GM19328 (cell line): ENCODE measurements around the gene SUPT16H.

Experiments used
- ATAC-seq: cut with Tn5 transposase; IDR thresholded peaks from one replicate; pipeline ENCODE4 v1.9.1; 2021; ENCODE audit warnings: mild to moderate bottlenecking, moderate library complexity; ENCODE audit not compliant: unreplicated experiment

SUPT16H gene

DNA sequence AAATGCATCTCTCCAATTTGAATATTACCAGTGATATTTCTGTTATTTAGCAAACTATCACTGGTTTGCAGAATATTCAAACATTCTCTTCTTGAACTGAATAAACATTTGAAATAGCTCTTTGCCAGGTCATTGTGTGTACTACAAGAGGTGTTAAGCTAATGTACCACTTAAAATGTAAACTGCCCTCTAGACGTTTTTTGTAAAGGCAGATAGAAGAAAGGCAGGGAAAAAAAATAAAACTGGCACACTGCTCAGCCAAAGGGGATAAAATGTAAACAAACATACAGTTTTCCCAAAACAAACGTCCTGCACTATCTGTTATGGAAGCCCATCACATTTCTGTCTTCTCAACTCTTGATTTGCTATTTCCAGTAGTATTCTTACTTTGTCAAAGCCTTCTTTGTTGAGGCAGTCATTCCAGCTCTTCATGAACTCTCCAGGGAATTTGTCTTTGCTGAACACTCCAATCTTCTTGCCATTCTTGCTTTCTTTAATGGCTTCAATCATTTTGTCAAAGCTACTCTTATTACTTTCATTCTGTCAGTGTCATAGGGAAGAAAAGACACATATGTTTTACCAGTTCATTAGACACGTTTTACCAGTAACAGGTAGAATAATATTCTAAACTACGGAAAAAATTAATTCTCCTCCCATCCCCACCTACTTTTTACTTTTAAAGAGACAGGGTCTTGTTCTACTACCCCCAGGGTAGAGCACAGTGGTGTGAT lies 13.7 kb downstream of the SUPT16H start:
- no peak for ATAC-seq

DNA sequence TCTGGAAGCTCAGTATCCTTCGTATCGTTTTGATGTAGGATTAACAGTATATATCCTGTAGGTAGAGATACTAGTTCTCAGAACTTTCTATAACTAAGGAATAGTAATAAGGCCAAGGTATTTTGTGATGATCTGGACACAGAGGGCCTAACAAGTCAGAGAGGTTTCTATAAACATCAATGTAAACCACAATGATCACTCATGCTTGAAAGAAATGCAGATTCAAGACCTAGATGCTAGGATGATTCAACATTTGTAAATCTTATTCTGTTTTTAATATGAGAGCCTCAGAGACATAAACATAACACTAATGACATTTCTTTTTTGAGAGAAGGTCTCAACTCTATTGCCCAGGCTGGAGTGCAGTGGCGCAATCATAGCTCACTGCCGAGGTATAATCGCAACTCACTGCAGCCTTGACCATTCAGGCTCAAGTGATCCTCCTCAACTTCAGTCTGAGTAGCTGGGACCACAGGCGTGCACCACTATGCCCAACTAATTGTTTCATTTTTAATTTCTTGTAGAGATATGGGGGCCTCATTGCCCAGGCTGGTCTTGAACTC lies 16.2 kb downstream of the SUPT16H start:
- no peak for ATAC-seq

DNA sequence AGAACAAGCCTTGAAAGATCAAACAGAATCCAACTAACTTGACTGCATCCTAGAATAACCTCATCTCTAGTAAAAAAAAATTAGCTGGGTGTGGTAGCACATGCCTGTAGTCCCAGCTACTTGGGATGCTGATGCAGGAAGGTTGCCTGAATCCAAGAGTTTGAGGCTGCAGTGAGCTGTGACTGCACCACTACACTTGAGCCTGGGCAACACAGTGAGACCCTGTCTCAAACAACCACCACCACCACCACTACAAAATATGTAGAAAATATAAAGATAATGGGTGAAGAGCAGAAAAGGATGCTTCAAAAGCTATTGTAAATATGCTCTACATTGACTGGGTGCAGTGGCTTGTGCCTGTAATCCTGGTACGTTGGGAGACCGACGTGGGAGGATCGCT lies 27.3 kb downstream of the SUPT16H start:
- no peak for ATAC-seq

DNA sequence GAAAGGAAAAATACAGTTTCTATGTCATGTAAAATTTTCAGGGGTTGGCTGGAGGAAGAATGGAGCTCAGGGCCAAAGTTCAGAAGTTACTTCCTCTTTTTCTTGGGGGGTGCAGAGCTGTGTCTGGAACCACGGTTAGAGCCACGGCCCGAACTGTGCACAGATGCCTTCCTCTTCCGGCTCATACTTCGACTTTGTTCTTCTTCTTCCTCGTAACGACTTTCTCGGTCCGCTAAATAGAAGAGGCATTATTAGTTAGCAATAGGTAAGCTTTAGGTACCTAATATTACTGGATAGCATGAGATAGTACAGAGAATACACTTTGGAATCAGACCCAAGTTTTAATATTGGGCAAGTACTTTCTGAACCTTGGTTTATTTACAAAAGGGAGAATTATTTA lies 31.2 kb downstream of the SUPT16H start:
- no peak for ATAC-seq

DNA sequence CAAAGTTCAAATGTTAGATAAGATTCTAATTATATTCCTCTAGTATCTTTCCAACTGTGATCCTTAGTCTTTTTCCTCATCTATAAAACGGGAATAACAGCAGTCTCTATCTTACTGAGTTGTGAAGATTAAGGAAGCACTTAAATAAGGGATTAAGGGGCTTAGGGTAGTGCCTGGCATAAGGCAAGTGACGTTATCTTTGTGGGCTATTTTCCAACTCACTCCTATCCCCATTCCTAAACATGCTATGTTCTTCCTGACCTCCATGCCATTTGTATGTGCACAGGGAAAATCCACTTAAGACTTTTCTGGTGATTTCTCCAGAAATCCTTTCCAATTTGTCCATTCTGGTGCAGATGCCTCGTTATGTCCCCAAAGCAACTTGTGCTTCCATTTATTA lies 33.3 kb downstream of the SUPT16H start:
- no peak for ATAC-seq

DNA sequence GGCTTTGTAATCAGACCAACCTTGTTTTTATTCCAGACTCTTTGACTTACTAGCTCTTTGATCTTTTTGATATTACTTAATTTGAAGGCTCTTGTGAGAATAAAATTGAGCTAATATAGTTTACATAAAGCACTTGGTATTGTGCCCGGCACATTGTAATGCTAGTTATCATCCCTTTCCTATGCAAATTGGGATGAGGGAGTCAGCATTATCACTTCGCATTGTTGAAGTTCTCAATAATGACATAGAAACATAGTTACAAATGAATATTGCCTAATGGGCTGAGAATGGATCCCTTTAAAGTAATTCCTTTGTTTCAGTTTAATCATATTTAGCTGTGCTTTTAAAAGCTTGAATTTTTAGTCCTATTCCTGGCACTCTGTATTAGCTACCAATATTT lies 36.6 kb downstream of the SUPT16H start:
- no peak for ATAC-seq

DNA sequence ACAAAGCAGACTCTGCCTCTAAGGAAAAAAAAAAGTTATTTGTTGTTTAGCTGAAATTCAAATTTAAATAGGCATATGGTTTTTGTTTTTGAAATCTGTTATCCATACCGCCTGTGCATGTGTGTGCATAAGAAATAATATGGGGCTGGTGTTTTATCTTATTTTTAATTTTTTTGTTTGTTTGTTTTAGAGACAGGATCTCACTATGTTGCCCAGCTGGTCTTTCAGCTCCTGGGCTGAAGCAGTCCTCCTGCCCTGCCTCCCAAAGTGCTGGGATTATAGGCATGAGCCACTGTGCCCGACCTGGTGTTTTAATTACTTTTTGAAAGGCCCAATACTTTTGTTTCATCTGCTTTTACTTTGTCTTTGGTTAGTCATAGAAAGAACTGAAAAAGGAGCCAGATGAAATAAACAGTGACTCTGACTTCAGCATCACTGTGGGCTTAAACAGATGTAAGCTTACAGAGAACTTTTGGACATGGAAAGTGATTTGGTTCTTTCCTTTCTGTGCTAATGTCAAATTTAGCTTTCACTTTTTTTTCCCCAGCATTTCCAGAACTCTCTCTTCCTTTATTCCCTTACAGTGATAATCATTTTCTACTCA lies 37.2 kb downstream of the SUPT16H start:
- no peak for ATAC-seq

DNA sequence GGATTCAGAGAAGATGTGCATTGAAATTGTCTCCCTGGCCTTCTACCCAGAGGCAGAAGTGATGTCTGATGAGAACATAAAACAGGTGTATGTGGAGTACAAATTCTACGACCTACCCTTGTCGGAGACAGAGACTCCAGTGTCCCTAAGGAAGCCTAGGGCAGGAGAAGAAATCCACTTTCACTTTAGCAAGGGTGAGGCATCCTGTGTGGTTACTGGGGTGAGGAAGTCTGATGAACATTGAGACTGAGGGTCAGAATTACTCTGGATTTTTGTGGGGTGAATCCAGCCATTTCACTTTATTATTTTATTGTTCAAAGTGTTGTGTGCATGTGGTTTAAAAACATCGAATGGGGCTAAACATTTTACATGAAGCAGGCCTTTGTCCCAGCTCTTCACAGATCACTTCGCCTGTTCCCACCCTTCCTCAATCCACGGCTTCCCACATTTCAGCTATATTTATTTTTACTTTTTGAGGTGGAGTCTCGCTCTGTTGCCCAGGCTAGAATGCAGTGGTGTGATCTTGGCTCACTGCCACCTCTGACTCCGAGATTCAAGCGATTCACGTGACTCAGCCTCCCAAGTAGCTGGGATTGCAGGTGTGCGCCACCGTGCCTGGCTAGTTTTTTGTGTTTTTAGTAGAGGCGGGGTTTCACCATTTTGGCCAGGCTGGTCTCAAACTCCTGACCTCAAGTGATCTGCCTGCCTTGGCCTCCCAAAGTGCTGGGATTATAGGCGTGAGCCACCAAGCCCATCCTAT lies 40.6 kb downstream of the SUPT16H start:
- no peak for ATAC-seq

DNA sequence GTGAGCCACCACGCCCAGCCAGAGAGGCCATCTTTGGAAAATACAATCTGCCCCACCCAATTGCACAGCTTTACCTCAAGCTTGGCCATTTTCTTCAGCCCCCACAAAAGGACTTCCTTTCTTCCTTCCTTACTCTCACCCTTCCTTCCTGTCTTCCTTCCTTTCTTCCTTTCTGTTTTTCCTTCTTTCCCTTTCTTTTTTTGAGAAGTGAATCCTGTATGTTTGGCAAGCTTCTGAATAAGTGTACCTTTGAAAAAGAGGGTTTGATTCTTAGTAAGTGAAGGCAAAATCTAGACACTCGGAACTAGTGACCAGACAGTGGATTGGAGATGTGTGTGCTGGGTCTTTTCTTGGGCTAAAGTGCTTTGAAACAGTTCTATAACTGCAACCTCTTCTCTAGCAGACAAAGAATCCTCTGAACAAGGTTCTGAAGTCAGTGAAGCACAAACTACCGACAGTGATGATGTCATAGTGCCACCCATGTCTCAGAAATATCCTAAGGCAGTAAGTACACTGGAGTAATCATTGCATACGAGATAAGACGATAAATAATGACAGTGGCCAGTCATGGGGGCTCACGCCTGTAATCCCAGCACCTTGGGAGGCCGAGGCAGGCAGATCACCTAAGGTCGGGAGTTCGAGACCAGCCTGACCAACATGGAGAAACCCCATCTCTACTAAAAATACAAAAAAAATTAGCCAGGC lies 49.5 kb downstream of the SUPT16H start:
- ATAC-seq, result no peak

DNA sequence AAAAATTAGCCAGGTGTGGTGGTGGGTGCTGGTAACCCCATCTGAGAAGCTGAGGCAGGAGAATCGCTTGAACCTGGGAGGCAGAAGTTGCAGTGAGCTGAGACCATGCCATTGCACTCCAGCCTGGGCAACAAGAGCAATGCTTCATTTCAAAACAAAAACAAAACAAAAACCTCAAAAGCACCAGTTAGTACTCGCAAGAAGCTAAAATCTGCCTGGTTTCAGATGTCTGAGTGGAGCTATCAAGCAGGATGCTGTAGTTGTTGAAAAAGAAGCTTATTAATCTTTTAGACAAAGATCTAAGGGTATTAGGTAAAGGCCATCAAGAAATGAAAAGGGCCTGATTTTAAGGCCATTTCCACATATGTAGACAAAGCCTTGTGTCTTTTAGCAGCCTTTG lies 50.9 kb downstream of the SUPT16H start:
- ATAC-seq, result no peak

DNA sequence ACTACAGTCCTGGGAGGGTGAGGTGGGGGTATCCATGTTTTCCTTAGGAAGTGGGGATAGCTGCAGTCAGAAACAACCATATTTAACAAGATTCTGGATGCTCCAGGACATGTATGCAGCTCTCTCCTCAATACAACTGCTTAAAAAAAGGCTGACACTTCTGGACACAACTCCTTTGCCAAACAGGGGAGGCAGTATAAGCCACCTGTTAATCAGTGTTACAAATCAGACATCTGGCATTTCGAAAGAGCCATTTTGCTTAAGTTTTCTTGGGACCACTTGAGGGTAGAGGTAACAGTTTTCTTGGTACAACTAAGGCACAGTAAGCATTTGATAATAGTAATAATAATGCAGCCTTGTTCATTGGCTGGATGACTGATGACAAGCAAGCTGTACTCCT lies 56.8 kb downstream of the SUPT16H start:
- no peak for ATAC-seq

DNA sequence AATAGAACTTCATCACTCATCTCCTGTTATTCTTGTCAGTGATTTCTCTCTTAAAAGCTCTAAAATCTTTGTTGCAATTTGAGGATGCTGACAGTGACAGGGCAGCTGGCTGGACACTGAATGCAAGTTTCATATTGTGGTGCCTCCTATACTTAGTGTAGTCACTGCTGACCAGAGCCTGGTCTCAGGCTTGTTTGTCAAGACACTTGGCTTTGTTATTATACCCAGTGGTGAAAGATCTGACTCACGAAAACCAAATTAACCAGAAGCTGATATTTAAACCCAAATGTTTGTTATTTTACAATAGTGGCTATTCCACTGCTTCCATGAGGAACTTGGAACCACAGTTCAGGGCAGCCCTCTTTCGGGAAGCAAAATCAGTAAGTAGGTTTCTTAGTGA lies 61.1 kb downstream of the SUPT16H start:
- ATAC-seq, result no peak

DNA sequence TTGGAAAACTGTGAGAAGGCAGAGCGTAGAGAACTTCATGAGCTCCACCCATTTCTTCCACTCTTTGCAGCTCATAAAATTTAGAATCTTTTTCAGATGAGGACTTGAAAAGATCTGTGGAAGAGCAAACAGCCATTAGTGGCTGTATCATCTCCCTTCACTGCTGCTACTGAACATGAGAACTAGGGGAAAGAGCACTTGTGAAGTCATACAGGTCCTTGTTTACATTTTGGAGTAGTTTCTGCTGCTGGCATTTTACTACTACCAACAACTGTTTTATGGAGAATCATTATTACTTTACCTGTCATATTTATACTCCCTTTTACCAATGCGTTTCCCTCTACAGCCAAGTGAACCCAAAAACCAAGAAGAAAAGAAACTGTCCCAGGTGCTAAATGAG lies 62.9 kb downstream of the SUPT16H start:
- ATAC-seq, result no peak

DNA sequence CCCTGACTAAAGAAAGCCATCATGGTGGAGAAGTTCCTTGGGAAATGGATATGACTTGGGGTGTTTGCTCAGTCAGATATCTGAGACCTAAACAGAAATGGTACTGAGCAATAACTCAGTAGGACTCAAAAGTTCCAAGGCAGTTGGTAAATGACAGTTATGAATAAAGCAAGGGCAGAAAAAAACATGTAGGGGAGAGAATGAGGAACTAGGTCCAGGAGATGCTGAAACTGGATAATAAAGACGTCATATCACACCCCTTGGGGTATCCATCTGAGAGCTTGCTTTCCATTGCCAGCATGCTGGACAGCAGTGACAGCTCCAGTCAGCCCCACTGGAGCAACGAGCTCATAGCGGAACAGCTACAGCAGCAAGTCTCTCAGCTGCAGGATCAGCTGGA lies 66.4 kb downstream of the SUPT16H start:
- ATAC-seq, result no peak

DNA sequence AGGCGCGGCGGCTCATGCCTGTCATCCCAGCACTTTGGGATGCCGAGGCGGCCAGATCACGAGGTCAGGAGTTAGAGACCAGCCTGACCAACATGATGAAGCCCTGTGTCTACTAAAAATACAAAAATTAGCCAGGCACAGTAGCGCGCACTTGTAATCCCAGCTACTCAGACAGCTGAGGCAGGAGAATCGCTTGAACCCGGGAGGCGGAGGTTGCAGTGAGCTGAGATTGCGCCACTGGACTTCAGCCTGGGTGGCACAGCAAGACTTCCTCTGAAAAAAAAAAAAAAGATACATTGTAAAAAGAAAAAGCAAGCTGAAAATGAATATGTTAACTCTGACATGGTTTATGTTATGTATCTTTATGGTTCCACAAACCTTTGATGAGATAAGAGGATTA lies 70.3 kb downstream of the SUPT16H start:
- ATAC-seq, result no peak

DNA sequence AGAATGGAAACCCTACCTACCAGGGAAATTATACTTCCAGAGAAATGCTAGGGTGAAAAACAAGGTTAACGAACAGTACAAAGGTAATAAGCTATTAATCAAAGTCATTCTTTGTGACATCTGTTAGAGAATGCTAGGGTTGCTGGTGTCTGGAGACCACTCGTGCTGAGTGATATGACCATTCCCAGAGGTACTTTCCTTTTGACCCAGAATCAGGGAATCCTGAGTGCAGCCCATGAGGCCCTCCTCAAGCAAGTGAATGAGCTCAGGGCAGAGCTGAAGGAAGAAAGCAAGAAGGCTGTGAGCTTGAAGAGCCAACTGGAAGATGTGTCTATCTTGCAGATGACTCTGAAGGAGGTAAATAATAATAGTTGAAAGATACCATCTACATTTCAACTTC lies 72.2 kb downstream of the SUPT16H start:
- ATAC-seq, result no peak

DNA sequence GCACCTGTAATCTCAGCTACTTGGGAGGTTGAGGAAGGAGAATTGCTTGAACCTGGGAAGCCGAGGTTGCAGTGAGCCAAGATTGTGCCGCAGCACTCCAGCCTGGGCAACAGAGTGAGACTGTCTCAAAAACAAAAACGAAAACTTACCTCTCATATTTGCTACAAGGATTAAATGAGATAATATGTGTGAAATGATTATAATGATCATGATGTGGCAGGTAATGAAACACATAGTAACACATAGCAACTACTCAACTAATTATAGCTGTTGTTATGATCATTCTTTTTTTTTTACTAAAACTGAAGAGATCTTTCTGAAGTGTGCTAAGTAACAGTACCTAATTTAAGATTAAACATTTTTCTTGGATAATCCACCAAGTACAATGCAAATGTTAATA lies 73.9 kb downstream of the SUPT16H start:
- no peak for ATAC-seq

DNA sequence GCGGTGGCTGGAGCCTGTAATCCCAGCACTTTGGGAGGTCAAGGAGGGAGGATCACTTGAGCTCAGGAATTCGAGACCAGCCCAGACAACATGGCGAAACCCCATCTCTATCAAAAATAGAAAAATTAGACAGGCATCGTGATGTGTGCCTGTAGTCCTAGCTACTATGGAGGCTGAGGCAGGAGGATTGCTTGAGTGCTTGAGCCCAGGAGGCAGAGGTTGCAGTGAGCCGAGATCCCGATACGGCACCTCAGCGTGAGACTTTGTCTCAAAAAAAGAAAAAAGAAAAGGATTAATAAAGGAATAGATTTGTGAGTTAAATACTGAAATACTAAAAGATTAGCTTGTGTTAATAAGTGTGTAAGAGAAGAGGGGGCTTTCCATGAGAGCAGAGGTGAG lies 74.6 kb downstream of the SUPT16H start:
- ATAC-seq, result no peak

DNA sequence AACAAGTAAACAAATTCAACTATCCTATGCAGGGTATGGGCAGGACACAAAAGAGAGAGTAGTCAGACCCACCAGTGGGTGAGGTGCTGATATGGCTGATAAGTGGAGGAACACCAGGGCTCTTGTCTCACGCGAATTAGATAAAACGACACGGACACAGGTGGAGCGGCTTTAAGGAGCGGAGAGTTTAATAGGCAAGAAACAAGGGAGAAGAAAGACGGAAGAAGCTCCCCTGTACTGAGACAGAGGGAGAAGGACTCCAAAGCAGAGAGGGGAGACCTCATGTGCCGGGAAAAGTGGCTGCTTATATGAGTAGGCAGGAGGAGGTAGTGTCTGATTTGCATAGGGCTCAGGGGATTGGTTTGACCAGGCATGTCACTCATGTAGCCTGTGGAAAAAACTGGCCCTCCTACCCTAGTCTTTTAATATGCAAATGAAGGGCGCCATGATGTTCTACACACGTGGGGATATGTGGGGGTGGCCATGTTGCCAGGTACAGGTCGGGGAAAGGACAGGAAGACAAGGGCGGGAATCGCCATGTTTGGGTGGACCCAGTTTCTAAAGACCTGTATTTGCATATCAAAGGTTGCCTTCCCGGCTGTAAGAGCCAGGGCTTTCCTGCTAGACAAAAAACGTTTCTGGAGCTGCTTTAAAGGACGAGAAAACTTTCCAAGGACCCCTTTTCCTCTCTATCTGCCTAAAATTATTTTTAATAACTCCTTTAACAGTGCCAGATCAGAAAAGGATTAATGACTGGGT lies 75.2 kb downstream of the SUPT16H start:
- peak; percentile 87 for ATAC-seq

DNA sequence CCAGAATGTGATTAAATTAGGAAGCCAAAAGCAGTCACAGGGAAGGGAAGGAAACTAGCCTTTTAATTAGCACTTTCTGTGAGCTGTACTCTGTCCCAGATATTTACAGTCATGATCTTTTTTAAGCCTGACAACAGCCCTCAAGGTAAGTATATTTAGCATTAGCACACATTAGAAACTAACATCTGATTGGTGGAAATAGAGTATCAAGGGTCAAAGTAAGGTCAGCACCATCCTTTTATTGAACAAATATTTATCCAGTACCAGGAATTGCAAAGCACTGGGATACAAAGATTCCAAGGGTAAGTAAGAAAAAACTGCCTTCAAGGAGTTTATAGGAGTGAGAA lies 75.7 kb downstream of the SUPT16H start:
- peak; percentile 25 for ATAC-seq

DNA sequence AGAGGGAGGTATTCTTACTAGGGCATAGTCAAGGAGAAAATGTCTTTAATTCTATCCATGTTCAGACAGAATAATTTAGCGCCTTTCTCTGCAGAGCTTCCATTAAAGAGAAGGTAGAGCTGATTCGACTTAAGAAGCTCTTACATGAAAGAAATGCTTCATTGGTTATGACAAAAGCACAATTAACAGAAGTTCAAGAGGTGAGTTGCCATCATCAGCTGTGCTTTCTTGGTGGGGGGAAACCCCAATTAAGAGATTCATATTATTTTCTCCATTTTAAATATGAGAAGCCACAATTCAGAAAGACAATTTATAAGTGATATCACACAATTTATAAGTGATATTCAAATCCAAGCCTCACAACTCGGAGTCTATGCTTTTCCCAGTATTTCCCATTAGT lies 76.2 kb downstream of the SUPT16H start:
- ATAC-seq, result no peak
